ENCODE data around the gene ITPRID2.
"Not testable (repeated sequence)": the region's sequence is repeated elsewhere in the genome, so short reads cannot be mapped to it uniquely, and the experiment has no call there.

ITPRID2 gene

GRCh38 chr2:181916726-181917718, 25.5 kb downstream of the ITPRID2 start:
- DNase-seq, result no peak

- DNase-seq, result no peak
Observed at GRCh38 chr2:181918188-181918587, 26.7 kb downstream of the ITPRID2 start.

GRCh38 chr2:181923121-181923520, 31.6 kb downstream of the ITPRID2 start:
- no peak for DNase-seq

GRCh38 chr2:181924336-181924735, 32.8 kb downstream of the ITPRID2 start:
- DNase-seq, result no peak

- DNase-seq, result no peak
Observed at GRCh38 chr2:181934694-181935093, 43.2 kb downstream of the ITPRID2 start.

- peak in 1 of 2 donors; percentile 17 for DNase-seq
Observed at GRCh38 chr2:181937473-181937872, 45.9 kb downstream of the ITPRID2 start.

- DNase-seq, result no peak
Observed at GRCh38 chr2:181943411-181944124, 52.0 kb downstream of the ITPRID2 start.

- no peak for DNase-seq
Observed at GRCh38 chr2:181944164-181944913, 52.8 kb downstream of the ITPRID2 start.

- no peak for DNase-seq
Observed at GRCh38 chr2:181944914-181945291, 53.4 kb downstream of the ITPRID2 start.

- DNase-seq, result no peak
Observed at GRCh38 chr2:181946444-181947127, 55.1 kb downstream of the ITPRID2 start.

GRCh38 chr2:181947273-181947672, 55.7 kb downstream of the ITPRID2 start:
- no peak for DNase-seq

GRCh38 chr2:181948227-181948626, 56.7 kb downstream of the ITPRID2 start:
- DNase-seq, result no peak

GRCh38 chr2:181949047-181949446, 57.5 kb downstream of the ITPRID2 start:
- no peak for DNase-seq

GRCh38 chr2:181952404-181953226, 61.1 kb downstream of the ITPRID2 start:
- DNase-seq, result no peak

- peak in 1 of 2 donors; percentile 9 for DNase-seq
Observed at GRCh38 chr2:181953881-181954537, 62.5 kb downstream of the ITPRID2 start.

- no peak for DNase-seq
Observed at GRCh38 chr2:181954538-181954883, 63.0 kb downstream of the ITPRID2 start.

GRCh38 chr2:181955010-181955409, 63.5 kb downstream of the ITPRID2 start:
- DNase-seq, result no peak

- DNase-seq, result not testable (repeated sequence)
Observed at GRCh38 chr2:181955866-181956265, 64.3 kb downstream of the ITPRID2 start.

- DNase-seq, result no peak
Observed at GRCh38 chr2:181957668-181958067, 66.1 kb downstream of the ITPRID2 start.

GRCh38 chr2:181958726-181959125, 67.2 kb downstream of the ITPRID2 start:
- DNase-seq, result no peak

- DNase-seq, result no peak
Observed at GRCh38 chr2:181959508-181959907, 68.0 kb downstream of the ITPRID2 start.
